DND-41 (cell line): Measurements from ENCODE around the gene CREB3L2.

Source experiments
- ATAC-seq: fragments of 200-7000 bp; cut with Tn5 transposase; 3 replicates; pipeline ENCODE4 v1.9.1; 2021; ENCODE audit warnings: low read depth; ENCODE audit not compliant: insufficient read depth
- DNase-seq: peaks from one replicate; pipeline ENCODE4 v3.0.0-alpha.2; 2020
- H2AFZ ChIP-seq: 2 replicates; pipeline ENCODE4 v1.6.0; 2012; ENCODE audit warnings: low read depth, low read length
- H3K27ac ChIP-seq: 2 replicates; pipeline ENCODE4 v1.5.1; 2012; ENCODE audit warnings: low read length, inconsistent platforms
- H3K27me3 ChIP-seq: fragments of 200-600 bp; sonication (generic); 2 replicates; pipeline ENCODE4 v1.6.0; 2012; ENCODE audit warnings: low read length, mild to moderate bottlenecking, inconsistent platforms; ENCODE audit not compliant: insufficient read depth, poor library complexity
- H3K36me3 ChIP-seq: 2 replicates; pipeline ENCODE4 v1.5.1; 2012; ENCODE audit warnings: low read length, inconsistent platforms; ENCODE audit not compliant: insufficient read depth
- H3K4me1 ChIP-seq: 2 replicates; pipeline ENCODE4 v1.5.1; 2012; ENCODE audit warnings: mild to moderate bottlenecking, low read length; ENCODE audit not compliant: insufficient read depth
- H3K4me2 ChIP-seq: 2 replicates; pipeline ENCODE4 v1.6.0; 2012; ENCODE audit warnings: mild to moderate bottlenecking, moderate library complexity, low read length, inconsistent platforms; ENCODE audit not compliant: insufficient read depth
- H3K4me3 ChIP-seq, 2 experiments: fragments of 200-600 bp in 1 of 2; shearing (Covaris generic) in 1 of 2; 2 replicates each; pipeline ENCODE4 v1.5.1; 2012 to 2016; ENCODE audit warnings: inconsistent platforms in 2 of 2, low read length in 2 of 2, mild to moderate bottlenecking in 2 of 2, low read depth in 1 of 2, moderate library complexity in 1 of 2
- H3K79me2 ChIP-seq: 2 replicates; pipeline ENCODE4 v1.6.0; 2012; ENCODE audit warnings: low read length, inconsistent platforms; ENCODE audit not compliant: insufficient read depth
- H3K9ac ChIP-seq: 2 replicates; pipeline ENCODE4 v1.6.0; 2012; ENCODE audit warnings: low read depth, mild to moderate bottlenecking, inconsistent platforms, low read length, moderate library complexity
- H3K9me3 ChIP-seq: 2 replicates; pipeline ENCODE4 v1.5.1; 2012; ENCODE audit warnings: low read length, moderate library complexity, mild to moderate bottlenecking, inconsistent platforms; ENCODE audit not compliant: insufficient read depth, severe bottlenecking
- H4K20me1 ChIP-seq: 2 replicates; pipeline ENCODE4 v1.6.0; 2012; ENCODE audit warnings: low read length; ENCODE audit not compliant: insufficient read depth
- EZH2 ChIP-seq: IDR thresholded peaks from 3 replicates; pipeline ENCODE4 v1.6.1; 2012; ENCODE audit warnings: borderline replicate concordance, low read depth, mild to moderate bottlenecking, moderate library complexity, low read length, inconsistent platforms; ENCODE audit not compliant: severe bottlenecking
- TF ChIP-seq, protein P1 (sequence below): IDR thresholded peaks from 2 replicates; pipeline ENCODE4 v1.5.1; 2012; ENCODE audit warnings: borderline replicate concordance, low read length, moderate library complexity, mild to moderate bottlenecking; ENCODE audit not compliant: poor library complexity, severe bottlenecking; ENCODE audit errors: extremely low read depth

The CREB3L2 gene

DNA sequence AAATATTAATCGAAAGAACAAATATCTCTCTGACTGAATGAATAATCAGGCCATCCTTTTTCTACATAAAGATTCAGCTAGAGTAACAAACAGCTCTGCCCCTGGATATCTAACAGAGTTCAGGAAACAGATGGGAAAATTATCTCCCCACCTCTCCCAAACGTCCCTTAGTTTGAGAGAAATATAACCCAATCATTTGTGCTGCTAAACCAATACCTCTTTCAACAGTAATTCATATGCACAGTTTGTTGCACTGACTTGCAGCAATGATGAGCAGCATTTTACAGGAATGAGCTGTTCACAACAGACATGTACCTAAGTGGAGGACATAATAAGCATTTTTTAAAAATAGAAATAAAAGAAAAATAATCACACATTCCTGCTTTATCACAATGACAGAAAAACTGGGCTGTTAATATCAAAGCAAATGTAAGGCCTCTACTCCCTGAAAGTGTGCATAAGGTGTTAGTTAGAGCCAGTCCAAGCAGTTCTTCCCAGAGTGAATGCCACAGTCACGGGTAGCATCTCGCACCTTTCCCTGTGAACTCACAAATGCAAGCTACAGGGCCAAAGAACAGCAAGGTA lies 2.3 kb downstream of the CREB3L2 start:
- no peaks in the 10 kb centered on the region for H3K27me3 ChIP-seq
- H3K4me2 ChIP-seq = peak overlapping the region; percentile 98
- H3K27ac ChIP-seq = no peak overlapping the region
- no peak overlapping the region for H2AFZ ChIP-seq
- H3K79me2 ChIP-seq = peaks cover 6% of the 10 kb centered on the region
- no peak overlapping the region for H3K9ac ChIP-seq
- TF ChIP-seq, protein P1, sequence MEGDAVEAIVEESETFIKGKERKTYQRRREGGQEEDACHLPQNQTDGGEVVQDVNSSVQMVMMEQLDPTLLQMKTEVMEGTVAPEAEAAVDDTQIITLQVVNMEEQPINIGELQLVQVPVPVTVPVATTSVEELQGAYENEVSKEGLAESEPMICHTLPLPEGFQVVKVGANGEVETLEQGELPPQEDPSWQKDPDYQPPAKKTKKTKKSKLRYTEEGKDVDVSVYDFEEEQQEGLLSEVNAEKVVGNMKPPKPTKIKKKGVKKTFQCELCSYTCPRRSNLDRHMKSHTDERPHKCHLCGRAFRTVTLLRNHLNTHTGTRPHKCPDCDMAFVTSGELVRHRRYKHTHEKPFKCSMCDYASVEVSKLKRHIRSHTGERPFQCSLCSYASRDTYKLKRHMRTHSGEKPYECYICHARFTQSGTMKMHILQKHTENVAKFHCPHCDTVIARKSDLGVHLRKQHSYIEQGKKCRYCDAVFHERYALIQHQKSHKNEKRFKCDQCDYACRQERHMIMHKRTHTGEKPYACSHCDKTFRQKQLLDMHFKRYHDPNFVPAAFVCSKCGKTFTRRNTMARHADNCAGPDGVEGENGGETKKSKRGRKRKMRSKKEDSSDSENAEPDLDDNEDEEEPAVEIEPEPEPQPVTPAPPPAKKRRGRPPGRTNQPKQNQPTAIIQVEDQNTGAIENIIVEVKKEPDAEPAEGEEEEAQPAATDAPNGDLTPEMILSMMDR = no peak
- TF ChIP-seq EZH2 = no peak
- H3K4me3 ChIP-seq = peak overlapping the region in 1 of 2 experiments; percentile 9; a peak in 1 of 4 replicates
- H4K20me1 ChIP-seq = no peaks in the 10 kb centered on the region
- H3K36me3 ChIP-seq = no peaks in the 10 kb centered on the region; the same call in 1 of the 2 replicates
- ATAC-seq (no peak), DNase-seq (no peak)
- H3K9me3 ChIP-seq = no peaks in the 10 kb centered on the region
- H3K4me1 ChIP-seq = peaks cover 38% of the 10 kb centered on the region

DNA sequence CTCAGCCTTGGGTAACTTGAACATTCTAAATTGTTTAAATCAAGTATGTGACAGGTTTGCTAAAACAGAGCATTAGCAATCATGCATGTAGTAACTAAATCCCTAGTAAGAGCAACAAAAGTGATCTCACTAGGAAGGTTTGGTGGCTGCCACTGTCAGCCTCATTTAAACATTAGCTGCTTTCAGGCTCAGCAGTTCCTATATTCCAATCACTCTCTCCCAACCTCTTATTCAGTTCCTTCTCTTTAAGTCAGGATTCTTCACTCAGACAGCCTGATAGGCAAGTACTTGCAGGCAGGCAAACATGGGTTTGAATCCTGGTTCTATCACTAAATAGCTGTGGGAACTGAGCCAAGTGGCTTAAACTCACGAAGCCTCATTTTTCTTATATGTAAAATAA lies 3.6 kb downstream of the CREB3L2 start:
- peaks cover 6% of the 10 kb centered on the region for H3K79me2 ChIP-seq
- no peak overlapping the region for H2AFZ ChIP-seq
- TF ChIP-seq, protein P1 = no peak
- no peak for TF ChIP-seq EZH2
- no peaks in the 10 kb centered on the region for H4K20me1 ChIP-seq
- no peak overlapping the region for H3K4me2 ChIP-seq
- H3K9ac ChIP-seq = no peak overlapping the region
- peaks cover 38% of the 10 kb centered on the region for H3K4me1 ChIP-seq
- no peak overlapping the region for H3K27ac ChIP-seq
- DNase-seq = no peak
- no peaks in the 10 kb centered on the region; the same call in 1 of the 2 replicates for H3K36me3 ChIP-seq
- H3K27me3 ChIP-seq = no peaks in the 10 kb centered on the region
- no peak for ATAC-seq
- H3K9me3 ChIP-seq = no peaks in the 10 kb centered on the region
- no peak overlapping the region for H3K4me3 ChIP-seq

DNA sequence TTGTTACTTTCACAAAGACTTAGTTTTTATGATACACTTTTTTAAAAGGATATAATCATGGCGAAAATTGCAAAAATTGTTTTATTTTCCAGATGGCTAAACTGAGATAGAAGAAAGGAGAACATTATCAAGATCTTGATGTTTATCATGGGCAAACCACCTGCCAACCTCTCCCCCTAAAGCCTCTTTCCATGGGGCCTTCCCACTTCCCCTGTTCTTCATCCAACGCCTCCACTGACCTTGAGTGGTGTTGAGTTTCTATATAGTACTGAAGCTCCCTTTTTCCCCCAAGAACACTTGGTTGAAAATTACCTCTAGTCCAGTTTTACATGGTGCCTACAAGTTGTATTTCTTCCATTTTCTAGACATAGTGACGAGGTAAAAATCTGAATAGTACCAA lies 5.0 kb downstream of the CREB3L2 start:
- Histone ChIP-seq H3K9me3 (no peaks in the 10 kb centered on the region), H3K4me1 (peaks cover 31% of the 10 kb centered on the region), H3K79me2 (peaks cover 6% of the 10 kb centered on the region), H4K20me1 (no peaks in the 10 kb centered on the region), H3K27me3 (no peaks in the 10 kb centered on the region), H3K27ac (no peak overlapping the region), H3K4me2 (no peak overlapping the region), H2AFZ (no peak overlapping the region), H3K36me3 (no peaks in the 10 kb centered on the region; the same call in 1 of the 2 replicates), H3K4me3 (no peak overlapping the region), H3K9ac (no peak overlapping the region)
- DNase-seq (no peak), ATAC-seq (no peak)
- TF ChIP-seq, protein P1 = no peak
- no peak for TF ChIP-seq EZH2
